ENCODE results near the gene UPF3A.

Gene UPF3A

DNA sequence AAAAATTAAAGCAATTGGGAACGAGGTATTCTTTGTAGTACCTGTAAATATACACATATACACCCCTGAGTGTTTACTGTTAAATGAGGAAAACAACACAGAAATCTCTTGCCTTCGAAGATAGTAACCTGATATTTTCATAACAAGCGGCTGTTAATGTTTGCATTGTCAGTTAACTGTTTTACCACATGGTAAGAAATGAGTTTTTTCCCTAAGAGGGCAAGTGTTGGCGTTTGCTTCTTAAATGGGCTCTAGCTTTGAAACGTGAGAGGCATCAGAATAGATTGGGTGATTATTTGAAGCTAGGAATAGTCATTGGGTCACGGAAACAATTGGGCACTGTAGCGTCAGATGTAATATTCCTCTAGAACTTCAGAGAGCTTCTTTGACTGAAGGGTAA is 22.0 kb upstream of the UPF3A start:
- no peak for DNase-seq (ENCODE audit: low spot score)
- H4K91ac ChIP-seq (ENCODE audit: low read depth, low read length, poor library complexity): no peak overlapping the region
- H2BK5ac ChIP-seq (ENCODE audit: low read length): no peak overlapping the region
- H3K36me3 ChIP-seq (replicated peaks in 1 of 2; ENCODE audit: control insufficient read depth in 2 of 2, insufficient read depth in 2 of 2, low read length in 2 of 2): peaks cover 31 to 100% of the 10 kb centered on the region in 2 donors
- H2BK120ac ChIP-seq (ENCODE audit: low read depth, low read length): no peak overlapping the region
- no peak overlapping the region for H3K27ac ChIP-seq (replicated peaks; ENCODE audit: low read length)
- no peaks in the 10 kb centered on the region for H3K27me3 ChIP-seq (ENCODE audit: control insufficient read depth in 3 of 3, insufficient read depth in 3 of 3, low read depth in 1 of 3, low read length in 3 of 3)
- H2AFZ ChIP-seq (ENCODE audit: low read length): no peak overlapping the region
- no peak overlapping the region for H2BK15ac ChIP-seq (ENCODE audit: low read length)
- no peak overlapping the region for H3K4me3 ChIP-seq (ENCODE audit: low read length in 2 of 2)
- H3K4me2 ChIP-seq (ENCODE audit: insufficient read depth, low read length, poor library complexity, severe bottlenecking): no peak overlapping the region
- H3K79me1 ChIP-seq (ENCODE audit: low read depth, low read length): no peaks in the 10 kb centered on the region
- no peak overlapping the region for H3K14ac ChIP-seq (ENCODE audit: low read length)
- no peak overlapping the region for H3K23ac ChIP-seq (ENCODE audit: low read depth, low read length, poor library complexity)
- no peaks in the 10 kb centered on the region for H3K9me3 ChIP-seq (replicated peaks in 1 of 2; ENCODE audit: control insufficient read depth in 2 of 2, insufficient read depth in 1 of 2, low read depth in 1 of 2, low read length in 2 of 2)
- H3K4me1 ChIP-seq (ENCODE audit: control insufficient read depth in 2 of 2, insufficient read depth in 1 of 2, low read depth in 1 of 2, low read length in 2 of 2): no peaks in the 10 kb centered on the region
- no CpG with 5 or more reads among the region's 7 CpGs for WGBS, 2 donors (ENCODE audit: extremely low coverage in 2 of 2, insufficient read length in 2 of 2, insufficient replicate concordance in 1 of 2)
- H3K18ac ChIP-seq (ENCODE audit: low read length): no peak overlapping the region
- no peak overlapping the region for H3K9ac ChIP-seq (ENCODE audit: low read depth, low read length, poor library complexity)
- H4K8ac ChIP-seq (ENCODE audit: low read depth, low read length): no peak overlapping the region
- H2AK5ac ChIP-seq (ENCODE audit: low read depth, low read length): no peak overlapping the region
- H3K4ac ChIP-seq (ENCODE audit: low read length): no peak overlapping the region
- H2BK12ac ChIP-seq (ENCODE audit: low read length): no peak overlapping the region

DNA sequence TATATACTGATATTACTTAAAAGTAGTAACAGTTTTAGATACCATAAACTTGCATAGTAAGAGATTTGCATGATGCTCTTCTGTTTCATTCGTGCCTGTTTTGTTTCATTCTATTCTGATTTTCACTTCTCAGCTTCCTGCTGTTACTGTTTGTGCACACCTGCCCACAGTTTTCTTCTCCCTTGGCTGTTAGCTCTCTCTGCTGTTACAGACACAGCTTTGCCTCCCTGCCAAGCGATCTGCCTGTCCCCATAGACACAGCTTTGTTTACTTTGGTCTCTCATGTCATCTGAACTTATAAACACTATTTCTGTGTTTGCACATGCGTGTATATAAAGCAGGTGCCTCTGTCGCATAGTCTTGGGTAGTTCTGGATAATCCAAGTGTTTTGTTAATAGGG is 21.4 kb upstream of the UPF3A start:
- WGBS, 2 donors (ENCODE audit: extremely low coverage in 2 of 2, insufficient read length in 2 of 2, insufficient replicate concordance in 1 of 2): no CpG with 5 or more reads among the region's 4 CpGs
- no peak overlapping the region for H3K27ac ChIP-seq (replicated peaks; ENCODE audit: low read length)
- DNase-seq (ENCODE audit: low spot score): no peak
- H3K9ac ChIP-seq (ENCODE audit: low read depth, low read length, poor library complexity): no peak overlapping the region
- no peak overlapping the region for H3K4me3 ChIP-seq (ENCODE audit: low read length in 2 of 2)
- H4K91ac ChIP-seq (ENCODE audit: low read depth, low read length, poor library complexity): no peak overlapping the region
- H3K79me1 ChIP-seq (ENCODE audit: low read depth, low read length): no peaks in the 10 kb centered on the region
- H2BK15ac ChIP-seq (ENCODE audit: low read length): no peak overlapping the region
- H2BK12ac ChIP-seq (ENCODE audit: low read length): no peak overlapping the region
- H2AK5ac ChIP-seq (ENCODE audit: low read depth, low read length): no peak overlapping the region
- no peak overlapping the region for H4K8ac ChIP-seq (ENCODE audit: low read depth, low read length)
- H3K9me3 ChIP-seq (replicated peaks in 1 of 2; ENCODE audit: control insufficient read depth in 2 of 2, insufficient read depth in 1 of 2, low read depth in 1 of 2, low read length in 2 of 2): no peaks in the 10 kb centered on the region
- no peak overlapping the region for H3K23ac ChIP-seq (ENCODE audit: low read depth, low read length, poor library complexity)
- H3K4me1 ChIP-seq (ENCODE audit: control insufficient read depth in 2 of 2, insufficient read depth in 1 of 2, low read depth in 1 of 2, low read length in 2 of 2): no peaks in the 10 kb centered on the region
- H3K14ac ChIP-seq (ENCODE audit: low read length): no peak overlapping the region
- no peak overlapping the region for H2BK5ac ChIP-seq (ENCODE audit: low read length)
- H3K18ac ChIP-seq (ENCODE audit: low read length): no peak overlapping the region
- H2BK120ac ChIP-seq (ENCODE audit: low read depth, low read length): no peak overlapping the region
- H3K36me3 ChIP-seq (replicated peaks in 1 of 2; ENCODE audit: control insufficient read depth in 2 of 2, insufficient read depth in 2 of 2, low read length in 2 of 2): peaks cover 32 to 100% of the 10 kb centered on the region in 2 donors
- no peak overlapping the region for H3K4me2 ChIP-seq (ENCODE audit: insufficient read depth, low read length, poor library complexity, severe bottlenecking)
- H3K27me3 ChIP-seq (ENCODE audit: control insufficient read depth in 3 of 3, insufficient read depth in 3 of 3, low read depth in 1 of 3, low read length in 3 of 3): no peaks in the 10 kb centered on the region
- H3K4ac ChIP-seq (ENCODE audit: low read length): no peak overlapping the region
- H2AFZ ChIP-seq (ENCODE audit: low read length): no peak overlapping the region

DNA sequence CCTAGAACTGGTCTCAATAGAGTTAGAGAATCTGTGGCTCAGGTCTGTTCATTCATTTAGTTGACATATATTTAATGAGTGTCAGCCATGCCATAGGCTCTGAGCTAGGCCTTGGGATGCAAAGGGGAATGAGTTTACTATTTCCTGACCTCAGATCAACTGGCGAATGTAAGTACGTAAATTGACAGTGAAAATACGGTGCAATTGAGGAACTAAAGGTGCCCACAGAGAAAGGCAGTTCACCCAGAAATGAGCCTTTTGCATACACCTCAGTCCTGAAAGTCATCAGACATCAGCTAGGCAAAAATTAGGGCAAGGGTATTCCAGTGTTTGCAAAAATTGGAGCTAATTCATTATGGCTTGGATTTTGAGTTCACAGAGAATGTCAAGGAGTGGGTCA is 20.6 kb upstream of the UPF3A start:
- Histone ChIP-seq H3K27ac (replicated peaks; ENCODE audit: low read length) (no peak overlapping the region), H4K91ac (ENCODE audit: low read depth, low read length, poor library complexity) (no peak overlapping the region), H3K18ac (ENCODE audit: low read length) (no peak overlapping the region), H3K4me2 (ENCODE audit: insufficient read depth, low read length, poor library complexity, severe bottlenecking) (no peak overlapping the region), H3K23ac (ENCODE audit: low read depth, low read length, poor library complexity) (no peak overlapping the region), H2BK5ac (ENCODE audit: low read length) (no peak overlapping the region), H3K36me3 (replicated peaks in 1 of 2; ENCODE audit: control insufficient read depth in 2 of 2, insufficient read depth in 2 of 2, low read length in 2 of 2) (peaks cover 31 to 100% of the 10 kb centered on the region in 2 donors), H3K9me3 (replicated peaks in 1 of 2; ENCODE audit: control insufficient read depth in 2 of 2, insufficient read depth in 1 of 2, low read depth in 1 of 2, low read length in 2 of 2) (no peaks in the 10 kb centered on the region), H2BK120ac (ENCODE audit: low read depth, low read length) (no peak overlapping the region), H3K27me3 (ENCODE audit: control insufficient read depth in 3 of 3, insufficient read depth in 3 of 3, low read depth in 1 of 3, low read length in 3 of 3) (no peaks in the 10 kb centered on the region), H3K4me3 (ENCODE audit: low read length in 2 of 2) (no peak overlapping the region), H2BK15ac (ENCODE audit: low read length) (no peak overlapping the region), H2AK5ac (ENCODE audit: low read depth, low read length) (no peak overlapping the region), H2AFZ (ENCODE audit: low read length) (no peak overlapping the region), H2BK12ac (ENCODE audit: low read length) (no peak overlapping the region), H3K4ac (ENCODE audit: low read length) (no peak overlapping the region), H3K14ac (ENCODE audit: low read length) (no peak overlapping the region), H3K4me1 (ENCODE audit: control insufficient read depth in 2 of 2, insufficient read depth in 1 of 2, low read depth in 1 of 2, low read length in 2 of 2) (no peaks in the 10 kb centered on the region), H3K9ac (ENCODE audit: low read depth, low read length, poor library complexity) (no peak overlapping the region), H4K8ac (ENCODE audit: low read depth, low read length) (no peak overlapping the region), H3K79me1 (ENCODE audit: low read depth, low read length) (no peaks in the 10 kb centered on the region)
- no peak for DNase-seq (ENCODE audit: low spot score)
- WGBS, 2 donors (ENCODE audit: extremely low coverage in 2 of 2, insufficient read length in 2 of 2, insufficient replicate concordance in 1 of 2): no CpG with 5 or more reads among the region's 3 CpGs

DNA sequence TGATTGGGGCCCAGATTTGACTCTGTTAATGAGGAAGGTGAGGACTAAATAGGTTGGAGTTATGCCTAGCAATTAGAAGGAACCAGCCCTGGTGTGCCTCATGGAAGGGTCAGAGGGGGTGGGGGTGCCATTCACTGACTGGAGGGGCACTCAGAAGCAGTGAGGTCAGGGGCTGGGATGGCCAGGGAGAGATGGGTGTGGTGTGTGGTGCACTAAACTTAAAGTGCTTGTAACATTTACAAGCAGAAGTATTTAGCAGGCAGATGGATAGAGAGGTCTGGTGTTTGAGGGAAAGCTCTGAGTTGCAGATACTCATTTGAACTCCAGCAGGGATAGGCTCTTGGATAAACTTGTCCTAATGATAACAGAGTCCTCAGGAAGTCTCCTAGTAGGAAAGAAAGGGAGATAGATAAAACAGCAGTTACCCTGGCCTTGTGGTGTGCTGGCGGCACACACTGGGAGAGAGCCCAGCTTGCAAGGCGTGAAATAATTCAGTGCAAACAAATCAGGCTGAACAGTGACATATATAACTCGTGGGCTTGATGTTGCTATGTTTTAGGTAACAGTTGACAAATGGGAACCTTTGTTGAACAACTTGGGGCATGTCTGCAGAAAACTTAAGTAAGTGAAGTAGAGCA is 20.0 kb upstream of the UPF3A start:
- Histone ChIP-seq H3K9me3 (replicated peaks in 1 of 2; ENCODE audit: control insufficient read depth in 2 of 2, insufficient read depth in 1 of 2, low read depth in 1 of 2, low read length in 2 of 2) (no peaks in the 10 kb centered on the region), H3K4me2 (ENCODE audit: insufficient read depth, low read length, poor library complexity, severe bottlenecking) (no peak overlapping the region), H3K27ac (replicated peaks; ENCODE audit: low read length) (no peak overlapping the region), H3K14ac (ENCODE audit: low read length) (no peak overlapping the region), H3K9ac (ENCODE audit: low read depth, low read length, poor library complexity) (no peak overlapping the region), H3K4me1 (ENCODE audit: control insufficient read depth in 2 of 2, insufficient read depth in 1 of 2, low read depth in 1 of 2, low read length in 2 of 2) (no peaks in the 10 kb centered on the region), H2AK5ac (ENCODE audit: low read depth, low read length) (no peak overlapping the region), H3K4me3 (ENCODE audit: low read length in 2 of 2) (no peak overlapping the region), H3K4ac (ENCODE audit: low read length) (no peak overlapping the region), H3K23ac (ENCODE audit: low read depth, low read length, poor library complexity) (no peak overlapping the region), H2BK15ac (ENCODE audit: low read length) (no peak overlapping the region), H3K79me1 (ENCODE audit: low read depth, low read length) (no peaks in the 10 kb centered on the region), H3K27me3 (ENCODE audit: control insufficient read depth in 3 of 3, insufficient read depth in 3 of 3, low read depth in 1 of 3, low read length in 3 of 3) (no peaks in the 10 kb centered on the region), H2AFZ (ENCODE audit: low read length) (no peak overlapping the region), H3K36me3 (replicated peaks in 1 of 2; ENCODE audit: control insufficient read depth in 2 of 2, insufficient read depth in 2 of 2, low read length in 2 of 2) (peaks cover 37 to 100% of the 10 kb centered on the region in 2 donors), H4K91ac (ENCODE audit: low read depth, low read length, poor library complexity) (no peak overlapping the region), H3K18ac (ENCODE audit: low read length) (no peak overlapping the region), H4K8ac (ENCODE audit: low read depth, low read length) (no peak overlapping the region), H2BK120ac (ENCODE audit: low read depth, low read length) (no peak overlapping the region), H2BK5ac (ENCODE audit: low read length) (no peak overlapping the region), H2BK12ac (ENCODE audit: low read length) (no peak overlapping the region)
- no CpG with 5 or more reads among the region's 3 CpGs for WGBS, 2 donors (ENCODE audit: extremely low coverage in 2 of 2, insufficient read length in 2 of 2, insufficient replicate concordance in 1 of 2)
- DNase-seq (ENCODE audit: low spot score): no peak
